NB4 (cell line): ENCODE measurements around the gene NFE2L3.
"Not testable (repeated sequence)": the region's sequence is repeated elsewhere in the genome, so short reads cannot be mapped to it uniquely, and the experiment has no call there.

ENCODE experiments used
- DNase-seq: peaks from one replicate; pipeline ENCODE4 v3.0.0; 2010; ENCODE audit warnings: low read depth
- H3K4me3 ChIP-seq: one replicate; pipeline ENCODE4 v1.5.1; 2011; ENCODE audit warnings: mild to moderate bottlenecking, low read depth, low read length, moderate library complexity
- CTCF ChIP-seq: IDR thresholded peaks from one replicate; pipeline ENCODE4 v1.5.1; 2012; ENCODE audit warnings: low read depth, low read length
- MAX ChIP-seq: IDR thresholded peaks from 2 replicates; pipeline ENCODE4 v1.6.1; 2011; ENCODE audit warnings: low read depth, low read length
- MYC ChIP-seq: IDR thresholded peaks from 2 replicates; pipeline ENCODE4 v1.6.1; 2011; ENCODE audit warnings: low read depth, low read length
- POLR2A ChIP-seq: IDR thresholded peaks from 2 replicates; pipeline ENCODE4 v1.6.1; 2011; ENCODE audit warnings: mild to moderate bottlenecking; ENCODE audit not compliant: insufficient read length; ENCODE audit errors: extremely low read depth

The NFE2L3 gene

GRCh38 chr7:26117142-26117807 is 34.7 kb upstream of the NFE2L3 start:
- no peak overlapping the region for H3K4me3 ChIP-seq
- DNase-seq, result peak; percentile 58
- TF ChIP-seq MYC (no peak), CTCF (peak; percentile 19)

GRCh38 chr7:26117970-26118369 is 34.0 kb upstream of the NFE2L3 start:
- no peak for DNase-seq
- no peak overlapping the region for H3K4me3 ChIP-seq
- TF ChIP-seq MAX (no peak), POLR2A (no peak), MYC (no peak), CTCF (no peak)

- no peak for DNase-seq
- TF ChIP-seq MYC, result no peak
- no peak for TF ChIP-seq CTCF
- TF ChIP-seq POLR2A, result no peak
- TF ChIP-seq MAX, result no peak
- no peak overlapping the region for H3K4me3 ChIP-seq
Measured at GRCh38 chr7:26122745-26123144, 29.3 kb upstream of the NFE2L3 start.

- not testable (repeated sequence) for DNase-seq, H3K4me3 ChIP-seq
Measured at GRCh38 chr7:26124775-26125174, 27.2 kb upstream of the NFE2L3 start.

- DNase-seq, result no peak
- no peak overlapping the region for H3K4me3 ChIP-seq
- no peak for TF ChIP-seq CTCF
- no peak for TF ChIP-seq POLR2A
- TF ChIP-seq MYC, result no peak
- TF ChIP-seq MAX, result no peak
Measured at GRCh38 chr7:26127411-26127810, 24.6 kb upstream of the NFE2L3 start.

- no peak for TF ChIP-seq MYC
- no peak for TF ChIP-seq POLR2A
- no peak for DNase-seq
- no peak overlapping the region for H3K4me3 ChIP-seq
Measured at GRCh38 chr7:26131056-26131589, 20.9 kb upstream of the NFE2L3 start.

GRCh38 chr7:26135076-26135475 is 16.9 kb upstream of the NFE2L3 start:
- no peak for DNase-seq
- TF ChIP-seq POLR2A, result no peak
- no peak for TF ChIP-seq MYC
- no peak for TF ChIP-seq CTCF
- TF ChIP-seq MAX, result no peak
- H3K4me3 ChIP-seq, result no peak overlapping the region
